Large intestine (tissue), 3 donors: ENCODE measurements around the gene SLC39A9. TPM values are rescaled to one million over a fixed set of nuclear protein-coding genes. Genes with fewer than 3 reads are reported as not detected.

ENCODE experiments used
- DNase-seq, 2 donors: peaks; one replicate each; pipeline versions ENCODE4 v3.0.0 to v3.0.0-alpha.2; 2013
- H3K27ac ChIP-seq: one replicate; pipeline ENCODE4 v1.5.1; 2013; ENCODE audit warnings: low read length
- H3K27me3 ChIP-seq: 2 replicates; pipeline ENCODE4 v1.6.1; 2013; ENCODE audit warnings: low read length; ENCODE audit not compliant: control insufficient read depth, insufficient read depth
- H3K36me3 ChIP-seq: 2 replicates; pipeline ENCODE4 v1.6.1; 2013; ENCODE audit warnings: low read length; ENCODE audit not compliant: control insufficient read depth, insufficient read depth
- H3K4me1 ChIP-seq: one replicate; pipeline ENCODE4 v1.6.1; 2013; ENCODE audit warnings: low read length; ENCODE audit not compliant: control insufficient read depth, insufficient read depth
- H3K4me3 ChIP-seq: one replicate; pipeline ENCODE4 v1.5.1; 2013; ENCODE audit warnings: low read length
- H3K9me3 ChIP-seq: one replicate; pipeline ENCODE4 v1.6.1; 2013; ENCODE audit warnings: mild to moderate bottlenecking, low read depth, low read length, moderate library complexity; ENCODE audit not compliant: control insufficient read depth
- WGBS: methylation state at CpG from one replicate; pipeline ENCODE4 v1.1.5; 2013; ENCODE audit warnings: low lambda C conversion rate; ENCODE audit not compliant: insufficient coverage; 5-methylcytosine and 5-hydroxymethylcytosine counted together
- polyA plus RNA-seq: library from polyadenylated mRNA; unstranded; fragments of 120-200 nt; gene quantifications from one replicate; pipeline ENCODE4 v1.2.1, GENCODE V29; 2013

The SLC39A9 gene
- polyA plus RNA-seq, 1 donor, result 66.9 TPM

DNA sequence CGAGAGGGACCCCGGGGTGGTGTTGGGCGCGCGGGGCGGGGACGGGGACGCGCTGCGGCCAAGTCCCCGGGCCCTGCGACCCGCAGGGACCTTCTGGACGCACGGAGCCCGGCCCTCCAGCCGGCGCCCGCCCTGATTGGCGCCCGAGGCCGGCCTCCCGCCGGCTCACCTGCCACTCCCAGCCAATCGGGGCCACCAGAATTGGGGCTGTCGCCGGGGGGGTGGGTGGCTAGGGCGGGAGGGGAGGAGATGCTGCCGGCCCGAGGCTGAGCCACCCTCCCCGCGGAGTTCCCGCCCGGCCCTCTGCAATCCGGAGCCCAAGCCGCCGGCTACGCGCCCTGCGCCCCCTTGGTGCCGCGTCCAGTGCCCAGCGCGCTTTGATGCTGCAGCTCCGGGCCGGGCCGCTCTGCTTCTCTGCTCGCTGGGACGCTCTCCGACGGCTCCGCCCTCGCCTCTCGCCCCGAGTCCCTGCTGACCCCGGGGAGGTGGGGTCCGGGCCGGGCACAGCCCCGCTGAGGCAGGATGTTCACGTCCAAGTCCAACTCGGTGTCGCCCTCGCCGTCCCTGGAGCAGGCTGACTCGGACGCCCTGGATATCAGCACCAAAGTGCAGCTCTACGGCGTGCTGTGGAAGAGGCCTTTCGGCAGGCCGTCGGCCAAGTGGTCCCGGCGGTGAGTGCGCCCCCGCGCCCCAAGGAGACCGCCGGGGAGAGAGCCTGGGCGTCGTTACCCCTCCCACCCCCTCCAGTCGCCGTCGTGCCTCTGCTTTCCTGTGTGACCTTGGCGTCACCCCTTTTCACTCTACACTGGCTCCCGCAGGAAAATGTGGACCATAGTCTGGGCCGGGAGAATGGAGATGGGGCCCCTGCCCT, 86.2 kb downstream of the SLC39A9 start, which contains the start of gene PLEKHD1:
Gene PLEKHD1, plus strand, starts transcription at position 285 of the 871 bp plus-strand sequence. Its CDS starts 238 bp downstream, at position 523.
- Histone ChIP-seq H3K27me3 (peaks cover 69% of the 10 kb centered on the region), H3K9me3 (no peaks in the 10 kb centered on the region), H3K27ac (no peak within 1 kb of the TSS), H3K36me3 (no peaks in the 10 kb centered on the region), H3K4me1 (peaks cover 2% of the 10 kb centered on the region), H3K4me3 (no peak within 1 kb of the TSS)
- no CpG with 5 or more reads among the region's 86 CpGs for WGBS
- DNase-seq, result no peak

DNA sequence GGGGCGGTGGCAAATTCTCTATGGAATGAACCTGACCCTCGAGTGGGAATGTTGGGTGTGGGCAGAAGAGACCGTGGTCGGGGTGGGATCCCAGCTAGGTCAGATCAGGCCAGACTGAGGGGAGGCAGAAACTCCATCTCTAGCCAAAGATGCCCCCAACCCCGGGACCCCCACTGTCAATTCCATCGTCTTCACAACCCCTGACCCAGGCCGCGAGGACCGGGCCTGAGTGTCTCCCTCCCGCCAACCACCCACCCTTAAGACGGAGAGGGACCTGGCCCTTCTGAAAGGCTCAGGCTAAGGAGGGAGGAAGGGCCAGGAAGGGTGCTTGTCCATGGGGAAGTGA, 86.8 kb downstream of the SLC39A9 start:
- DNase-seq, result no peak
- H3K4me3 ChIP-seq, result no peak overlapping the region
- peaks cover 69% of the 10 kb centered on the region for H3K27me3 ChIP-seq
- H3K9me3 ChIP-seq, result no peaks in the 10 kb centered on the region
- no peak overlapping the region for H3K27ac ChIP-seq
- H3K36me3 ChIP-seq, result no peaks in the 10 kb centered on the region
- H3K4me1 ChIP-seq, result peaks cover 2% of the 10 kb centered on the region
- no CpG with 5 or more reads among the region's 11 CpGs for WGBS

DNA sequence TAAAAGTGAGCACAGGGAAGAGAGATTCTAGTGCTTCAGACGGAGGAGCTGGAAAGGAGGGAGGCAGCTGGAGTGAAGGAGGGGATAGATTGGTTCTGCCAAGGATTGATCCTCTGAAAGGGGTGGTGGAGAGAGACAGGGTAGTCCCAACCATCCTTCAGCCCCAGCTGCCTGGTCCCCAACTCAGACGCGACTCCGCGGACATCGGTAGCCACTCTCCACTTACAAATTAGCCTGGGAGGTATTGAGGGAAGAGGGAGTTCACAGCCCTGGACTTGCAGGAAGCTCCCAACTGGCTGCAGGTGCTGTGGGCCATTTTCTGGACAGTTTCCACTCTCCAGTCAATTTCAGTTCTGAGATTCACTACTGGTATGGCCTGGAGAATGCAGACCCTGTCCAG, 87.2 kb downstream of the SLC39A9 start:
- no peaks in the 10 kb centered on the region for H3K36me3 ChIP-seq
- H3K4me3 ChIP-seq, result no peak overlapping the region
- H3K9me3 ChIP-seq, result no peaks in the 10 kb centered on the region
- no peak overlapping the region for H3K27ac ChIP-seq
- H3K4me1 ChIP-seq, result peaks cover 2% of the 10 kb centered on the region
- 60% methylated on average over 1 of the region's 6 CpGs for WGBS
- peaks cover 70% of the 10 kb centered on the region for H3K27me3 ChIP-seq
- no peak for DNase-seq

DNA sequence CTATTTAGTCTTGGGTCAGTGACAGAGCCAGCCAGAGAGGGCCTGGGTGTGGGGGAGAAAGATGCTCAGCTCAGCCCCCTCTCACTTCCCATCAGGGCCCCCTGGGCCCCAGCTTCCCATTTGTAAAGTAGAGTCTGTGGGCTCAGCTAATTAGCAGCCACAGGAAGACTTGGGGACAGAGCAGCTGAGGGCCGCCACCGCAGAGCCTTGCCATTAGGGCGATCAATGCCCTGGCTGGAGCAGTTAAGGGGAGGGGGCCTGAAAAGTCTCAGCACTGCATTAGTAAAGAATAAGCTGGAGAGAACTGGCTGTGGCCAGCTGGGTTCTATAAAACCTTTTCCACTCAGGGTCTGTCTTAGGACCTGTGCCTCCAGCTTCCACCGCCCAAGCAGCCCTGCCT, 88.7 kb downstream of the SLC39A9 start:
- no peak overlapping the region for H3K27ac ChIP-seq
- DNase-seq, result no peak
- H3K4me1 ChIP-seq, result peaks cover 2% of the 10 kb centered on the region
- WGBS, result no CpG with 5 or more reads among the region's 4 CpGs
- H3K27me3 ChIP-seq, result peaks cover 65% of the 10 kb centered on the region
- no peaks in the 10 kb centered on the region for H3K36me3 ChIP-seq
- H3K4me3 ChIP-seq, result no peak overlapping the region
- H3K9me3 ChIP-seq, result no peaks in the 10 kb centered on the region

DNA sequence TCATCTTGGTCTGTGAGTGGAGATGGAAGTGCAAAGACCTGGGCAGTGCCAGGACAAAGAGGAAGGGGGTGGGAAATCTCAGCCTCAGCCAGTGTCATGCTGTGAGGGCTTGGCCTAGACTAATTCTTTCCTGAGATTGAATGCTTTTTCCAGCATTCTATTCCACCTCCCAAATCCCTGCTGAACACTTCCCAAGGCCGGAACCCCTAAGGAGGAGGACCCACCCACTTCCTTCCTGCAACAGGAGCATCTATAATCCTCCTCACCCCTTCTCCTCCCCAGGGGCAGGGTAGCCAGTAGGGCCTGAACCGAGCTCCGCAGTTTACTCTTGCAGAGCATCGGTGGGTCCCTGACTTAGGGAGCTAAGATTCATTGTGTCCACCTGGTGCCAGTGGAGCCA, 89.3 kb downstream of the SLC39A9 start:
- WGBS, result no CpG with 5 or more reads among the region's 4 CpGs
- no peak overlapping the region for H3K4me3 ChIP-seq
- H3K36me3 ChIP-seq, result no peaks in the 10 kb centered on the region
- H3K9me3 ChIP-seq, result no peaks in the 10 kb centered on the region
- peaks cover 2% of the 10 kb centered on the region for H3K4me1 ChIP-seq
- no peak overlapping the region for H3K27ac ChIP-seq
- no peak for DNase-seq
- peaks cover 60% of the 10 kb centered on the region for H3K27me3 ChIP-seq

DNA sequence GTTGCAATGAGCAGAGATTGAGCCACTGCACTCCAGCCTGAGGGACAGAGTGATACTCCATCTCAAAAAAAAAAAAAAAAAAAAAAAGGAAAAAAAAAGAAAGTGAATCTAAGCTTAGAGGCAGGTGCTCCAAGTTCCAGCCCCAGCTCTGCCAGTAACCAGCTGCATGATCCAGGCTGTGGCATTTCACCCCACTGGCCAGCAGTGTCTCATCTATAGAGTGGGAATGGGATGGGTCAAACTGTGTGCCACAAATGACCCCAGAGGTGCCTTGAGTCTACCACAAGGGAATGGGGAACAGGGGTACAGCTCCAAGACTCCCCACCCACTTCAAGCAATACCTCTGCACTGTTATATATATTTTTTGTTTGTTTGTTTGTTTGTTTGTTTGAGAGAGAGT, 91.0 kb downstream of the SLC39A9 start:
- no peaks in the 10 kb centered on the region for H3K36me3 ChIP-seq
- H3K9me3 ChIP-seq, result no peaks in the 10 kb centered on the region
- H3K27me3 ChIP-seq, result peaks cover 46% of the 10 kb centered on the region
- no peak overlapping the region for H3K4me3 ChIP-seq
- H3K27ac ChIP-seq, result no peak overlapping the region
- H3K4me1 ChIP-seq, result peaks cover 2% of the 10 kb centered on the region
- DNase-seq, result no peak

DNA sequence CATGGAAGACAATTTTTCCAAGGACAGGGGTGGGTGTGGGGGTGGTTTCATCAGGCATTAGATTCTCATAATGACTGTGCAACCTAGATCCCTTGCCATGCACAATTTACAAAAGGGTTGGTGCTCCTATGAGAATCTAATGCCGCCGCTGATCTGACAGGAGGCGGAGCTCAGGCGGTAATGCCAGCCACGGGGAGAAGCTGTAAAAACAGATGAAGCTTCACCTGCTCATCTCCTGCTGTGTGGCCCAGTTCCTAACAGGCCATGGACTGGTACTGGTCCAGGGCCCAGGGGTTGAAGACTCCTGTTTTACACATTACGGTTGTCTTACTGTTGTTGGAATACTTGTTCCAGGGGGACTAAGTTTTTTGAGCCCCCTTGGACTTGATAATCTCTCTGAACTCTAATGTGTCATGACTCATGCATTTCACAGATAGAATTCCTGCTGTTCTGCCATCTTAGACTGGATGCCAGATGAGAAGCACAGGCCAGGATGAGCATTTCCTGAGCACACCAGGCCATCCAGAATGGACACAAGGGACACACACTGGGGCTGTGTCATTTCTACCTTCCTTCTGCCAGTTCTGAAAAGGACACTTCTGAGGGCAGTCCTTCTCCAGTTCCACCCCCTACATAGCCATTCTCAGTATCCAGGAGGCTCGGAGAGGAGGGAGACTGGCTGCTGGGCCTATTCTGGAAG, 91.9 kb downstream of the SLC39A9 start:
- H3K9me3 ChIP-seq, result no peaks in the 10 kb centered on the region
- H3K27ac ChIP-seq, result no peak overlapping the region
- DNase-seq, result no peak
- H3K4me1 ChIP-seq, result no peaks in the 10 kb centered on the region
- H3K4me3 ChIP-seq, result no peak overlapping the region
- H3K27me3 ChIP-seq, result peaks cover 37% of the 10 kb centered on the region
- no peaks in the 10 kb centered on the region for H3K36me3 ChIP-seq
- no CpG with 5 or more reads among the region's 7 CpGs for WGBS

DNA sequence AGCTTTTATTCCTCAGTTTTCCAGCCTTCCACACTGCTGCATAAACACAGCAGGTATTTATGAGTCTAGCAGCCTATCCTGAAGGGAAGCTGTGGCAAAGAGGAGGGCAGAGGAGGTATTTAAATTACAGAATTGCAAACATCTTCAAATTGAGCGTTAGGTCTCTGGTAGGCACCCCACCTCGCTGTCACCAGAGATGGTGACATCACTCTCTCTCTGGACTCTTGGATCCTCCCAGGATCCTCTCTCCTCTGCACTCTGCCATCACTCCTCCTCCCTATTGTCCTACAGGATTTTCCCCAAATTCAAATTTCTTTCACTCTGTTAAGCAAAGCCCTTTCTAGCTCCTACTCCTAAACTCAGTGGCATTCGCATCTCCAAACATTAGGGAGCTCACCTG, 92.7 kb downstream of the SLC39A9 start:
- 67% methylated on average over 1 of the region's 3 CpGs for WGBS
- peaks cover 29% of the 10 kb centered on the region for H3K27me3 ChIP-seq
- H3K4me3 ChIP-seq, result no peak overlapping the region
- H3K27ac ChIP-seq, result no peak overlapping the region
- DNase-seq, result no peak
- H3K36me3 ChIP-seq, result no peaks in the 10 kb centered on the region
- no peaks in the 10 kb centered on the region for H3K9me3 ChIP-seq
- H3K4me1 ChIP-seq, result no peaks in the 10 kb centered on the region

DNA sequence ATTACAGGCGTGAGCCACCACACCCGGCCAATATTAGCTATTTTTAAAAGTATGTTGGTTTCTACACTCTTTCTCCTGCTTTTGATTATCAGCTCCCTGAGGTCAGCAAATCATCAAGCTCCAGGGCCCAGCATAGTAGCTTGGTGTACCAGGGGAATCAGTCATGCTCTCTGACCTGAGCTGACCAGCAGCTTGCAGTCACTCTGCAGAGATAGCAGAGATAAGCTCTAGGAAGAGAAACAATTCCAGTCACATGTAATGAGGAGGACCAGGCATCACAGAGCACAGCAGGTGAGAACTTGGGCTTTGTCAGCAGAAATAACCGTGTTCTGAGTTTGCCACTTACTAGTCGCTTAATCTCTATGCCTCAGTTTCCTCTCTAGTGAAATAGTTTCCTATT, 94.5 kb downstream of the SLC39A9 start:
- H3K9me3 ChIP-seq, result no peaks in the 10 kb centered on the region
- no peak for DNase-seq
- H3K36me3 ChIP-seq, result no peaks in the 10 kb centered on the region
- H3K4me1 ChIP-seq, result no peaks in the 10 kb centered on the region
- no peak overlapping the region for H3K4me3 ChIP-seq
- peaks cover 10% of the 10 kb centered on the region for H3K27me3 ChIP-seq
- no peak overlapping the region for H3K27ac ChIP-seq
- WGBS, result no CpG with 5 or more reads among the region's 4 CpGs

DNA sequence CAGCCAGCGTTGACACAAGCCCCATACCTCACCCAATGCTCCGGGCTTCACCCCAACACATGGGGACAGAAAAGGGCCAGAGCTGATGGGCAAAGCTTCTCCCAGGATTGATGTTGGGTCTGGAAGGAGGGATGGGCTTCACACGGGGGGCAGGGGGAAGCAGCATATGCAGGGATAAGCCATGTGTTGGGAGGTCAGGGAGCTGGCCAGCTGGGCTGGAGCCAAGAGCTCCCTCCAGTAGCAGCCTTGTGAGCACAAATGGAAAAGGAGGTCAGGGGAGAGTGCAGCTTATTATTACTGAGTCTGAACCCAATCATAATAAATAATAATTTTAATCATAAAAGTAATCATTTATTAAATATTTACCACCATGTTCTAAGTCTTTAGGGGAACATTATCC, 95.3 kb downstream of the SLC39A9 start:
- WGBS, result no CpG with 5 or more reads among the region's 3 CpGs
- DNase-seq, result no peak
- H3K36me3 ChIP-seq, result no peaks in the 10 kb centered on the region
- H3K4me1 ChIP-seq, result no peaks in the 10 kb centered on the region
- no peak overlapping the region for H3K4me3 ChIP-seq
- H3K27me3 ChIP-seq, result peaks cover 4% of the 10 kb centered on the region
- H3K9me3 ChIP-seq, result no peaks in the 10 kb centered on the region
- H3K27ac ChIP-seq, result no peak overlapping the region
